ENCODE measurements around the gene TCHP.

Gene TCHP

GRCh38 chr12:109967383-109968031, 67.4 kb downstream of the TCHP start:
- DNase-seq, result no peak
